PC-3 (cell line): Measurements from ENCODE around the gene TYRP1. TPM values are rescaled to one million over a fixed set of nuclear protein-coding genes. Genes with fewer than 3 reads are reported as not detected.
A peak's percentile ranks its signal among the peaks of the same experiment; 100 is the strongest.

Source experiments
- ATAC-seq: fragments of 200-7000 bp; cut with Tn5 transposase; 2 replicates; pipeline ENCODE4 v1.9.1; 2020; ENCODE audit warnings: mild to moderate bottlenecking, moderate library complexity
- BruUV-seq: library from RNA; stranded (reverse); fragments of 400-500 nt; replicated peaks from 2 replicates; lab custom pipeline; 2021; lab: Mats Ljungman, UMichigan
- CTCF ChIA-PET: fragments of 300-600 bp; sonication (Branson Sonifier 250); formaldehyde crosslinking; loops from one replicate; lab custom pipeline; 2022; ENCODE audit warnings: antibody characterized with exemption; lab: Charles Lee
- POLR2A ChIA-PET: fragments of 300-600 bp; sonication (Branson Sonifier 250); formaldehyde crosslinking; loops from one replicate; lab custom pipeline; 2022; ENCODE audit warnings: antibody characterized with exemption; ENCODE audit not compliant: unreplicated experiment; lab: Charles Lee
- DNase-seq: peaks from one replicate; pipeline ENCODE4 v3.0.0-alpha.2; 2015
- H2AFZ ChIP-seq: fragments of 300-600 bp; sonication (generic); 2 replicates; pipeline ENCODE4 v1.6.0; 2016; ENCODE audit warnings: antibody characterized with exemption, low read length
- H3F3A ChIP-seq: fragments of 300-600 bp; sonication (generic); one replicate; pipeline ENCODE4 v1.6.0; 2017; ENCODE audit warnings: antibody characterized with exemption, low read length, control low read depth, mild to moderate bottlenecking; ENCODE audit not compliant: unreplicated experiment
- H3K27ac ChIP-seq: fragments of 300-600 bp; sonication (generic); 2 replicates; pipeline ENCODE4 v1.5.1; 2016; ENCODE audit warnings: mild to moderate bottlenecking, low read length
- H3K27me3 ChIP-seq: fragments of 300-600 bp; sonication (generic); 2 replicates; pipeline ENCODE4 v1.6.1; 2016; ENCODE audit warnings: low read length, mixed read lengths
- H3K36me3 ChIP-seq: fragments of 300-600 bp; sonication (generic); 2 replicates; pipeline ENCODE4 v1.6.1; 2016; ENCODE audit warnings: low read depth, mixed run types, low read length, mixed read lengths
- H3K4me1 ChIP-seq: fragments of 300-600 bp; sonication (generic); 2 replicates; pipeline ENCODE4 v1.5.1; 2016; ENCODE audit warnings: low read length; ENCODE audit not compliant: insufficient read depth
- H3K4me2 ChIP-seq: fragments of 300-600 bp; sonication (generic); 2 replicates; pipeline ENCODE4 v1.6.0; 2016; ENCODE audit warnings: low read length
- H3K4me3 ChIP-seq: fragments of 300-600 bp; sonication (generic); 2 replicates; pipeline ENCODE4 v1.5.1; 2016; ENCODE audit warnings: mild to moderate bottlenecking, low read length, mixed read lengths
- H3K79me2 ChIP-seq: fragments of 300-600 bp; sonication (generic); 2 replicates; pipeline ENCODE4 v1.6.1; 2017; ENCODE audit warnings: low read length, mixed read lengths
- H3K9ac ChIP-seq: fragments of 300-600 bp; sonication (generic); 2 replicates; pipeline ENCODE4 v1.6.0; 2016; ENCODE audit warnings: mild to moderate bottlenecking, low read length
- H3K9me2 ChIP-seq: fragments of 300-600 bp; sonication (generic); replicated peaks from 2 replicates; pipeline ENCODE4 v1.6.1; 2016; ENCODE audit warnings: mixed run types, low read length, mixed read lengths
- H3K9me3 ChIP-seq: fragments of 300-600 bp; sonication (generic); 2 replicates; pipeline ENCODE4 v1.6.1; 2016; ENCODE audit warnings: low read length, mixed read lengths
- H4K20me1 ChIP-seq: fragments of 300-600 bp; sonication (generic); 2 replicates; pipeline ENCODE4 v1.6.1; 2016; ENCODE audit warnings: low read length, mixed read lengths
- CTCF ChIP-seq: fragments of 300-600 bp; sonication (generic); conservative IDR thresholded peaks from 2 replicates; pipeline ENCODE4 v1.5.1; 2017; ENCODE audit warnings: antibody characterized with exemption, low read depth, mild to moderate bottlenecking, low read length
- EZH2 ChIP-seq: fragments of 300-600 bp; sonication (generic); IDR thresholded peaks from one replicate; pipeline ENCODE4 v1.6.1; 2017; ENCODE audit warnings: antibody characterized with exemption, mild to moderate bottlenecking, low read length; ENCODE audit not compliant: unreplicated experiment
- EZH2phosphoT487 ChIP-seq: fragments of 300-600 bp; sonication (generic); IDR thresholded peaks from 2 replicates; pipeline ENCODE4 v1.6.1; 2018; ENCODE audit warnings: mild to moderate bottlenecking, antibody characterized with exemption, low read length, borderline replicate concordance
- intact Hi-C: fragments of 100-400 bp; cut with micrococcal nuclease; formaldehyde crosslinking; loops from 2 replicates; pipeline ENCODE4 v1.9.0; 2023
- total RNA-seq: library from RNA; depleted of rRNA; stranded (reverse); fragments of >200 nt; gene quantifications from 2 replicates; pipeline ENCODE4 v1.2.3, GENCODE V29; 2014

TYRP1 gene
- total RNA-seq, 1 experiment from 2014 or later: 0.22 TPM

GRCh38 chr9:12698266-12698665 lies 5.1 kb downstream of the TYRP1 start:
- H3K9me3 ChIP-seq: no peaks in the 10 kb centered on the region
- ChIA-PET POLR2A (no interaction called here), CTCF (no interaction called here)
- H3K27me3 ChIP-seq: no peaks in the 10 kb centered on the region
- H3F3A ChIP-seq: no peaks in the 10 kb centered on the region
- H3K9ac ChIP-seq: no peak overlapping the region
- H4K20me1 ChIP-seq: no peaks in the 10 kb centered on the region
- no peak overlapping the region for H3K27ac ChIP-seq
- no peaks in the 10 kb centered on the region for H3K9me2 ChIP-seq
- intact Hi-C loops: no loop called here
- H3K79me2 ChIP-seq: no peaks in the 10 kb centered on the region
- H3K4me2 ChIP-seq: no peak overlapping the region
- no peak for DNase-seq
- H2AFZ ChIP-seq: 0 out of 2 replicates have a peak overlapping the region, but pooled peaks have one; percentile 13
- H3K4me3 ChIP-seq: no peak overlapping the region
- H3K4me1 ChIP-seq: no peaks in the 10 kb centered on the region
- no peaks in the 10 kb centered on the region for H3K36me3 ChIP-seq
- TF ChIP-seq EZH2phosphoT487 (no peak), EZH2 (no peak), CTCF (no peak)
- no peak for ATAC-seq
- no TSS peak for BruUV-seq

GRCh38 chr9:12698986-12699385 lies 5.8 kb downstream of the TYRP1 start:
- ATAC-seq (0 out of 2 replicates have a peak, but pooled peaks have one; percentile 25), DNase-seq (no peak)
- no peaks in the 10 kb centered on the region for H3K9me3 ChIP-seq
- TF ChIP-seq CTCF: peak; percentile 21; the same call in 1 of the 2 replicates
- TF ChIP-seq EZH2phosphoT487: no peak
- TF ChIP-seq EZH2: no peak
- no peaks in the 10 kb centered on the region for H3K9me2 ChIP-seq
- POLR2A ChIA-PET: no interaction called here
- no peaks in the 10 kb centered on the region for H4K20me1 ChIP-seq
- no peak overlapping the region for H3K9ac ChIP-seq
- no peaks in the 10 kb centered on the region for H3K36me3 ChIP-seq
- no peaks in the 10 kb centered on the region for H3K4me1 ChIP-seq
- H3K4me3 ChIP-seq: no peak overlapping the region
- H3K79me2 ChIP-seq: no peaks in the 10 kb centered on the region
- intact Hi-C loops: no loop called here
- no peak overlapping the region for H2AFZ ChIP-seq
- no peak overlapping the region for H3K27ac ChIP-seq
- no peaks in the 10 kb centered on the region for H3F3A ChIP-seq
- H3K27me3 ChIP-seq: no peaks in the 10 kb centered on the region
- CTCF ChIA-PET: no interaction called here
- BruUV-seq: no TSS peak
- H3K4me2 ChIP-seq: no peak overlapping the region

GRCh38 chr9:12699529-12699928 lies 6.3 kb downstream of the TYRP1 start:
- ChIA-PET CTCF (no interaction called here), POLR2A (no interaction called here)
- Histone ChIP-seq H2AFZ (no peak overlapping the region), H3K4me1 (no peaks in the 10 kb centered on the region), H3K36me3 (no peaks in the 10 kb centered on the region), H3K4me2 (no peak overlapping the region), H3K79me2 (no peaks in the 10 kb centered on the region), H3K9me3 (no peaks in the 10 kb centered on the region), H3K9me2 (no peaks in the 10 kb centered on the region), H3K9ac (no peak overlapping the region), H3K4me3 (no peak overlapping the region), H3K27me3 (no peaks in the 10 kb centered on the region), H3K27ac (no peak overlapping the region), H3F3A (no peaks in the 10 kb centered on the region), H4K20me1 (no peaks in the 10 kb centered on the region)
- no peak for TF ChIP-seq EZH2phosphoT487
- TF ChIP-seq EZH2: no peak
- BruUV-seq: no TSS peak
- DNase-seq (peak; percentile 25), ATAC-seq (peak; percentile 48; the same call in 1 of the 2 replicates)
- intact Hi-C loops: no loop called here
